22Rv1 (cell line): ENCODE measurements around the gene TBC1D5.

Experiments used
- ZFX ChIP-seq: fragments of 450-650 bp; IDR thresholded peaks from 2 replicates; pipeline ENCODE4 v1.6.1; 2017; ENCODE audit warnings: antibody characterized with exemption, borderline replicate concordance
- TF ChIP-seq, protein P1 (sequence below): fragments of 450-650 bp; IDR thresholded peaks from 2 replicates; pipeline ENCODE4 v1.5.1; 2017; ENCODE audit warnings: mild to moderate bottlenecking

DNA sequence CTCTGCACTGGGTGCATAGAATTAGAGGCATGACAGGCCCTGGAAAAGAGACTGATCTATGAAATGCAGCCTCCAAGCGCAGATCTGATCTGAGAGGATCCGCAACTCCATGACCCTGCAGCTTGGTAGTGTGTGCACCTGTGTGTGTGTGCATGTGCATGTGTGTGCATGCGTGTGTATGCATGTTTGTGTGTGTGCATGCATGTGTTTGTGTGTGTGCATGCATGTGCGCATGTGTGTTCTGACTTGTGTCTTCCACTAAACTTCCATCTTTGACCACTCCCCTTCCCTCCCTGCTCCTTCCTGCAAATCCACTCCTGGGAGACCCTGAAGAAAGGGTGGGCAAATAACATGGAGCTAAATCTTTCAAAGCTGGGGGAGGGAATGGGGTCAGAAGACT, 600.7 kb downstream of the TBC1D5 start:
- TF ChIP-seq, protein P1, sequence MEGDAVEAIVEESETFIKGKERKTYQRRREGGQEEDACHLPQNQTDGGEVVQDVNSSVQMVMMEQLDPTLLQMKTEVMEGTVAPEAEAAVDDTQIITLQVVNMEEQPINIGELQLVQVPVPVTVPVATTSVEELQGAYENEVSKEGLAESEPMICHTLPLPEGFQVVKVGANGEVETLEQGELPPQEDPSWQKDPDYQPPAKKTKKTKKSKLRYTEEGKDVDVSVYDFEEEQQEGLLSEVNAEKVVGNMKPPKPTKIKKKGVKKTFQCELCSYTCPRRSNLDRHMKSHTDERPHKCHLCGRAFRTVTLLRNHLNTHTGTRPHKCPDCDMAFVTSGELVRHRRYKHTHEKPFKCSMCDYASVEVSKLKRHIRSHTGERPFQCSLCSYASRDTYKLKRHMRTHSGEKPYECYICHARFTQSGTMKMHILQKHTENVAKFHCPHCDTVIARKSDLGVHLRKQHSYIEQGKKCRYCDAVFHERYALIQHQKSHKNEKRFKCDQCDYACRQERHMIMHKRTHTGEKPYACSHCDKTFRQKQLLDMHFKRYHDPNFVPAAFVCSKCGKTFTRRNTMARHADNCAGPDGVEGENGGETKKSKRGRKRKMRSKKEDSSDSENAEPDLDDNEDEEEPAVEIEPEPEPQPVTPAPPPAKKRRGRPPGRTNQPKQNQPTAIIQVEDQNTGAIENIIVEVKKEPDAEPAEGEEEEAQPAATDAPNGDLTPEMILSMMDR = no peak
- no peak for TF ChIP-seq ZFX
